ENCODE measurements around the gene TRIM71.
"Not testable (repeated sequence)": the region's sequence is repeated elsewhere in the genome, so short reads cannot be mapped to it uniquely, and the experiment has no call there.

- TF ChIP-seq EZH2phosphoT487 (conservative IDR thresholded peaks at IDR 0.05; ENCODE audit: low read length); CTCF (IDR thresholded peaks at IDR 0.05; ENCODE audit: insufficient read depth, low read length, poor library complexity, severe bottlenecking): not testable (repeated sequence)
Observed at GRCh38 chr3:32902887-32903371, 85.1 kb downstream of the TRIM71 start.
